NCI-H1417 treated with DMSO at 0.1 percent for 48 hours (cell line): ENCODE measurements around the gene FHAD1.

Experiments used
- DNase-seq: peaks from one replicate; lab custom pipeline; 2025; lab: John Stamatoyannopoulos, UW

FHAD1 gene

GRCh38 chr1:15218287-15219279 lies 28.4 kb upstream of the FHAD1 start:
- no peak for DNase-seq

- no peak for DNase-seq
Observed at GRCh38 chr1:15219280-15220023, 27.6 kb upstream of the FHAD1 start.

- DNase-seq, result no peak
Observed at GRCh38 chr1:15220024-15220392, 27.0 kb upstream of the FHAD1 start.

GRCh38 chr1:15220825-15221431 lies 26.1 kb upstream of the FHAD1 start:
- no peak for DNase-seq

GRCh38 chr1:15222653-15223303 lies 24.2 kb upstream of the FHAD1 start:
- DNase-seq, result no peak

GRCh38 chr1:15224259-15224869 lies 22.7 kb upstream of the FHAD1 start:
- no peak for DNase-seq

- no peak for DNase-seq
Observed at GRCh38 chr1:15224974-15225373, 22.0 kb upstream of the FHAD1 start.

GRCh38 chr1:15225461-15225860 lies 21.6 kb upstream of the FHAD1 start:
- DNase-seq, result no peak

- DNase-seq, result no peak
Observed at GRCh38 chr1:15226388-15227255, 20.4 kb upstream of the FHAD1 start.

- no peak for DNase-seq
Observed at GRCh38 chr1:15229707-15230131, 17.3 kb upstream of the FHAD1 start.

GRCh38 chr1:15231714-15232201 lies 15.3 kb upstream of the FHAD1 start:
- no peak for DNase-seq

- no peak for DNase-seq
Observed at GRCh38 chr1:15233689-15234088, 13.3 kb upstream of the FHAD1 start.

- no peak for DNase-seq
Observed at GRCh38 chr1:15236321-15236721, 10.7 kb upstream of the FHAD1 start.

GRCh38 chr1:15236746-15237145 lies 10.3 kb upstream of the FHAD1 start:
- no peak for DNase-seq

GRCh38 chr1:15238789-15239188 lies 8.2 kb upstream of the FHAD1 start:
- no peak for DNase-seq

- DNase-seq, result no peak
Observed at GRCh38 chr1:15242766-15243165, 4.3 kb upstream of the FHAD1 start.

- DNase-seq, result no peak
Observed at GRCh38 chr1:15243275-15244043, 3.6 kb upstream of the FHAD1 start.

- DNase-seq, result no peak
Observed at GRCh38 chr1:15244813-15245212, 2.2 kb upstream of the FHAD1 start.

- DNase-seq, result no peak
Observed at GRCh38 chr1:15245593-15246360, 1.2 kb upstream of the FHAD1 start.
